GM13977 (cell line): ENCODE data around the gene B4GALNT1.

Experiments used
- DNase-seq: peaks from one replicate; pipeline ENCODE4 v3.0.0; 2012; ENCODE audit warnings: low spot score
- CTCF ChIP-seq: IDR thresholded peaks from 2 replicates; pipeline ENCODE4 v1.5.1; 2012; ENCODE audit warnings: mild to moderate bottlenecking, control low read depth; ENCODE audit not compliant: insufficient read depth; ENCODE audit errors: extremely low read depth, missing control alignments
- in situ Hi-C: fragments of 300-500 bp; cut with MboI; formaldehyde crosslinking; loops from one replicate; pipeline ENCODE4 v1.12.0; 2022; ENCODE audit warnings: low sequenced_read_pairs, low pct_unique_long_range_greater_than_20kb, mixed read lengths, inconsistent platforms; ENCODE audit not compliant: unreplicated experiment

The B4GALNT1 gene

GRCh38 chr12:57586832-57587429 lies 46.1 kb downstream of the B4GALNT1 start:
- no peak for DNase-seq
- in situ Hi-C loops, result no loop called here
- TF ChIP-seq CTCF, result no peak

DNA sequence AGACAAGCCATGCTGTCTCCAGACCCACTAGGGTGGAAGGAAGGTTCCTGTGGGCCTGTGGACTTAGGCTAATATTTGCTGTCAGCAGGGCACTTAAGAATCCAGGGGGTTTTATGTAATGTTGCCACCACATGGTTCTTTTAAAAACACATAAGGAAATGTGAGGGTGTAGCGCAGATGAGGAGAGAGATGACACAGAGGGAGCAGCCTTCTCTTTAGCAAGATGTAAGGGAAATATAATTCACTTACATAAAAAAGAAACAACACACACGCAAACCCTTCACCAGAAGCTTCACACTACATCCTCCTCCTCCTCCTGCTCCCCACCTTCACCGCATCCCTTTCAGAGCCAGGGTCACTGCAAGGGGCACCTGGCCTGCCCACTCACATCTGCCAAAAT lies 46.9 kb downstream of the B4GALNT1 start:
- TF ChIP-seq CTCF, result no peak
- no peak for DNase-seq
- in situ Hi-C loops, result no loop called here

DNA sequence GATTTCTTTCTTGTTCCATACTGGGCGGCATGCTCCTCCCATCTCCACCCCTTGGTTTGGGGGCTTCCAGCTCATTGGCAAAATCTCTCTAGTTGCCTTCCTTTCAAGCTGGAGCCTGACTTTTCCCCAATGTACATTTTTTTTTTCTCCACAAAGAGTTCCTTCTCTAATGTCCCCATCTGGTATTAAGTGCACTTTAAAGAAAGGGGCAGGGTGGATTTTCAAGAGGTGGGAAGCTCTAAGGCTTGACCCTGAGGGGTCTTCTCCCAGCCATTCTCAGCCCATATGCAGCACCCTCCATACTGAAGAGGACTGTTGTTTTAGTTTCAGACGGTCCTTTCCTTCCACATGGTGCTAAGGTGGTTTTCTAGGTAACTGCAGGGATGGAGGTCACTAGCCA lies 47.8 kb downstream of the B4GALNT1 start:
- in situ Hi-C loops, result no loop called here
- DNase-seq, result no peak
- no peak for TF ChIP-seq CTCF

DNA sequence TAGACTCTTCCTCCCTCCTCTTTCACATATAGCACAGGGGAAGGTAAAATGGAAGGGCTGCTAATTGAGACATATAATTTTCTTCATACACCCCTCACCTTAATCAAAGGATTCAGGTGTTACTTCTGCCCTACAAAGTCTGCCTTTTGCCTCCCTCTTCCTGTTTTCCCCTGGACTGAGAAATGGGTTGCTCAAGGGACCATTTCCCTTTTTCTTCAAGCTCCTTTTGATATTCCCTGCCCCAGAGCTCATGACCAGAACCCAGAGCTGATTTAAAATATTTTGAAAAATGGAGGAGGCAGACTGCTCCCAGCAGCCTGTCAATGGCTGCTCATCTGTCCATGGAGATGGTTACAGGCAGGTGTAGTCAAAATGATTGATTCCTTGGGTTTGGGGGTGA lies 48.3 kb downstream of the B4GALNT1 start:
- no peak for TF ChIP-seq CTCF
- in situ Hi-C loops, result no loop called here
- no peak for DNase-seq

DNA sequence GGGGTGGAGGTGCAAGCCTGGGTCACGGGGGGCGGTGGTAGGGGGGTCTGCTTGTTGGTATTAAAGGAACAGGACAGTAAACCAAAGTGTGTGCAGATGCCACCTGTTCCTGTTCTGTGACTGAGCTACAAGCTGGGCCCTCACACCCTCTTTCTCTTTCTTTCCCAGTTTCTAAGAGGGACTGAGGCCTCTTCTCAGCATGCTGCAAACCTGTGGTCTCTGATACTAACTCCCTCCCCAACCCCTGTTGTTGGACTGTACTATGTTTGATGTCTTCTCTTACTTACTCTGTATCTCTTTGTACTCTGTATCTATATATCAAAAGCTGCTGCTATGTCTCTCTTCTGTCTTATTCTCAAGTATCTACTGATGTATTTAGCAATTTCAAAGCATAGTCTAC lies 49.0 kb downstream of the B4GALNT1 start:
- DNase-seq, result no peak
- no peak for TF ChIP-seq CTCF
- in situ Hi-C loops, result no loop called here

- in situ Hi-C loops, result no loop called here
- TF ChIP-seq CTCF, result peak; percentile 94
- DNase-seq, result peak; percentile 89
Observed at GRCh38 chr12:57583008-57583831, 49.8 kb downstream of the B4GALNT1 start.
